Nephron progenitor cell (in vitro differentiated cells): ENCODE measurements around the gene RIMBP3C.
"Not testable (repeated sequence)": the region's sequence is repeated elsewhere in the genome, so short reads cannot be mapped to it uniquely, and the experiment has no call there.

Source experiments
- DNase-seq: peaks from one replicate; pipeline ENCODE4 v3.0.0; 2021
- H3K27ac Mint-ChIP-seq: 2 replicates; pipeline ENCODE4 v1.8.0; 2021; ENCODE audit warnings: mild to moderate bottlenecking, moderate library complexity, mixed read lengths
- H3K27me3 Mint-ChIP-seq: 2 replicates; pipeline ENCODE4 v1.8.0; 2021; ENCODE audit warnings: mild to moderate bottlenecking, low read depth, mixed read lengths; ENCODE audit not compliant: poor library complexity
- H3K36me3 Mint-ChIP-seq: 2 replicates; pipeline ENCODE4 v1.8.0; 2021; ENCODE audit warnings: low read depth, mixed read lengths
- H3K4me1 Mint-ChIP-seq: 2 replicates; pipeline ENCODE4 v1.8.0; 2021; ENCODE audit warnings: mixed read lengths
- H3K4me3 Mint-ChIP-seq: 2 replicates; pipeline ENCODE4 v1.8.0; 2021; ENCODE audit warnings: mild to moderate bottlenecking, moderate library complexity, mixed read lengths
- H3K9me3 Mint-ChIP-seq: 2 replicates; pipeline ENCODE4 v1.8.0; 2021; ENCODE audit warnings: mild to moderate bottlenecking, moderate library complexity, mixed read lengths
- CTCF ChIP-seq: fragments of 200-600 bp; sonication (generic); IDR thresholded peaks from 2 replicates; pipeline ENCODE4 v1.5.0; 2021; ENCODE audit warnings: antibody characterized with exemption

Gene RIMBP3C

DNA sequence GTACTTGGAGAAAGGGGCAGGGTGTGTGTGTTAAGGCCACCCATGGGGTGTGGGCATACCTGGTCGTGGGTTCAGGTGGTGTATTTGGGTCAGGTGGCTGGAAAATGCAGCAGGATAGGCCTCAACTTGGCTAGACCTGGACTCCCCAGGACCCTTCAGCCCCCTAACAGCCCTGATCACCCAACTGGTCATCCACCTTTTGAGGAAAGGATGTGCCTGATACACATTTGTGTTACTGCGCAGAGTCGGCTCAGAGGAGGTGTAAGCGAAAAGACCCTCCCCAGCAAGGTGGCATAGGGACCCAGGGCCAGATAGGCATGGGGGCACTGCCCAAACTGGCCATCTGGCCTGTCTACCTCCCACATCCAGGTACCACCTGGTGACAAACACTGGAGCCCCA is at the start of gene RIMBP3C:
Gene RIMBP3C, minus strand, starts transcription at position 101 of the 400 bp plus-strand sequence. CDS start 485 bp downstream, outside the sequence.
- not testable (repeated sequence) for H3K9me3 Mint-ChIP-seq, H3K27me3 Mint-ChIP-seq, H3K27ac Mint-ChIP-seq, H3K4me3 Mint-ChIP-seq, H3K4me1 Mint-ChIP-seq, H3K36me3 Mint-ChIP-seq, DNase-seq

GRCh38 chr22:21599053-21599893 is 48.0 kb upstream of the RIMBP3C start:
- Mint-ChIP-seq H3K27ac (peak overlapping the region; percentile 34), H3K9me3 (no peaks in the 10 kb centered on the region), H3K4me1 (peaks cover 4% of the 10 kb centered on the region), H3K36me3 (peaks cover 52% of the 10 kb centered on the region), H3K27me3 (no peaks in the 10 kb centered on the region), H3K4me3 (no peak overlapping the region)
- DNase-seq: no peak
- no peak for TF ChIP-seq CTCF

- no peak for TF ChIP-seq CTCF
- no peak overlapping the region for H3K27ac Mint-ChIP-seq
Observed at GRCh38 chr22:21598302-21598701, 47.0 kb upstream of the RIMBP3C start.

GRCh38 chr22:21596356-21597135 is 45.3 kb upstream of the RIMBP3C start:
- not testable (repeated sequence) for H3K4me3 Mint-ChIP-seq, H3K9me3 Mint-ChIP-seq, H3K27me3 Mint-ChIP-seq, DNase-seq, H3K4me1 Mint-ChIP-seq, H3K27ac Mint-ChIP-seq
- H3K36me3 Mint-ChIP-seq: peaks cover 58% of the 10 kb centered on the region

More at GRCh38 chr22:21598302-21598701, 47.0 kb upstream of the RIMBP3C start:
- DNase-seq: no peak
- H3K9me3 Mint-ChIP-seq: no peaks in the 10 kb centered on the region
- no peaks in the 10 kb centered on the region for H3K27me3 Mint-ChIP-seq
- H3K4me1 Mint-ChIP-seq: peaks cover 4% of the 10 kb centered on the region
- no peak overlapping the region for H3K4me3 Mint-ChIP-seq
- peaks cover 62% of the 10 kb centered on the region for H3K36me3 Mint-ChIP-seq

GRCh38 chr22:21594865-21595452 is 43.7 kb upstream of the RIMBP3C start:
- Mint-ChIP-seq H3K36me3 (peaks cover 64% of the 10 kb centered on the region), H3K4me1 (peaks cover 11% of the 10 kb centered on the region), H3K27me3 (no peaks in the 10 kb centered on the region), H3K4me3 (no peak overlapping the region), H3K9me3 (no peaks in the 10 kb centered on the region), H3K27ac (no peak overlapping the region)
- no peak for TF ChIP-seq CTCF
- no peak for DNase-seq

DNA sequence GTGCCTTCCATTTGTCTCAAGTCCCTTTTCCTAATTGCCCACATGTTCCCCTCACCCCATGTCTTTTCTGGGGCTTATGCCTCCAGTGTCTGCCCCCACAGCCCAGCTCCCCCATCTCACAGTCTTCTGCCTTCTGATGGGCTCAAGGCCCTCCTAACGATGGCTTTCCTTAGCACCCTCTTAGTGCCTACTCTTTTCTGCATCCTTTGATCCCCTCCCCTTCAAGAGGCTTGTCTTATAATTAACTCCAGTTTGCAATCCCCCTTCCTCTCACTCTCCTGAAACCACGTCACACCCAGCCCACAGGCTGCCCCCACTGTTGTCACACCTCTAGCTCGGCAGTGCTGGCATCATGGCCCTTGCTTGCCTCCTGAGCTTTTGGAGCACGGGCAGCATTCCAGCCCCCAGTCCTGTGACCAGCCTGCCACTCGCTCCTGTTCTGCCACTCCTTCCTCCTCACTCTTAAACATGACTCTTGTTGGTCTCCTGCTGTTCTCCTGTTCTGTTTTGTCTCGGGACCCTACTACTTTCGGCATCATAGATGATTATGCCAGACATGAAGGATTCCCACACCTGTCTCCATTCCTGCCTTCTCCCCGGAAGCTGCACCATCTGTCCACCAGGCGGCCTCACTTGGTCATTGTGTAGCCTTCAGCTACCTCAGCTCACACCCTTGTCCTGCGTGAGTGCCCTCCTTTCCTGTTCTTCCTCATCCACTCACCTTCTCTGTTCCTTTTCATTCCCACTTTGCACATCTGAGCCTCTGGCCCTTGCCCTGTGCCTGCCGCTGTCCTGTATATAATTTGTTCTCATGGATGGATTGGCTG is 42.4 kb upstream of the RIMBP3C start:
- Mint-ChIP-seq H3K4me1 (peaks cover 7% of the 10 kb centered on the region), H3K27ac (peak overlapping the region; percentile 87), H3K4me3 (no peak overlapping the region), H3K36me3 (peaks cover 53% of the 10 kb centered on the region), H3K27me3 (no peaks in the 10 kb centered on the region), H3K9me3 (no peaks in the 10 kb centered on the region)
- TF ChIP-seq CTCF: peak; percentile 27
- peak; percentile 17 for DNase-seq
